Large intestine (tissue), 3 donors: ENCODE results near the gene ALOX5. TPM values are rescaled to one million over a fixed set of nuclear protein-coding genes. Genes with fewer than 3 reads are reported as not detected.

Experiments used
- DNase-seq, 2 donors: peaks; one replicate each; pipeline versions ENCODE4 v3.0.0 to v3.0.0-alpha.2; 2013
- H3K27ac ChIP-seq: one replicate; pipeline ENCODE4 v1.5.1; 2013; ENCODE audit warnings: low read length
- H3K27me3 ChIP-seq: 2 replicates; pipeline ENCODE4 v1.6.1; 2013; ENCODE audit warnings: low read length; ENCODE audit not compliant: control insufficient read depth, insufficient read depth
- H3K36me3 ChIP-seq: 2 replicates; pipeline ENCODE4 v1.6.1; 2013; ENCODE audit warnings: low read length; ENCODE audit not compliant: control insufficient read depth, insufficient read depth
- H3K4me1 ChIP-seq: one replicate; pipeline ENCODE4 v1.6.1; 2013; ENCODE audit warnings: low read length; ENCODE audit not compliant: control insufficient read depth, insufficient read depth
- H3K4me3 ChIP-seq: one replicate; pipeline ENCODE4 v1.5.1; 2013; ENCODE audit warnings: low read length
- H3K9me3 ChIP-seq: one replicate; pipeline ENCODE4 v1.6.1; 2013; ENCODE audit warnings: mild to moderate bottlenecking, low read depth, low read length, moderate library complexity; ENCODE audit not compliant: control insufficient read depth
- WGBS: methylation state at CpG from one replicate; pipeline ENCODE4 v1.1.5; 2013; ENCODE audit warnings: low lambda C conversion rate; ENCODE audit not compliant: insufficient coverage; 5-methylcytosine and 5-hydroxymethylcytosine counted together
- polyA plus RNA-seq: library from polyadenylated mRNA; unstranded; fragments of 120-200 nt; gene quantifications from one replicate; pipeline ENCODE4 v1.2.1, GENCODE V29; 2013

ALOX5 gene
- polyA plus RNA-seq, 1 donor, result 17.6 TPM

DNA sequence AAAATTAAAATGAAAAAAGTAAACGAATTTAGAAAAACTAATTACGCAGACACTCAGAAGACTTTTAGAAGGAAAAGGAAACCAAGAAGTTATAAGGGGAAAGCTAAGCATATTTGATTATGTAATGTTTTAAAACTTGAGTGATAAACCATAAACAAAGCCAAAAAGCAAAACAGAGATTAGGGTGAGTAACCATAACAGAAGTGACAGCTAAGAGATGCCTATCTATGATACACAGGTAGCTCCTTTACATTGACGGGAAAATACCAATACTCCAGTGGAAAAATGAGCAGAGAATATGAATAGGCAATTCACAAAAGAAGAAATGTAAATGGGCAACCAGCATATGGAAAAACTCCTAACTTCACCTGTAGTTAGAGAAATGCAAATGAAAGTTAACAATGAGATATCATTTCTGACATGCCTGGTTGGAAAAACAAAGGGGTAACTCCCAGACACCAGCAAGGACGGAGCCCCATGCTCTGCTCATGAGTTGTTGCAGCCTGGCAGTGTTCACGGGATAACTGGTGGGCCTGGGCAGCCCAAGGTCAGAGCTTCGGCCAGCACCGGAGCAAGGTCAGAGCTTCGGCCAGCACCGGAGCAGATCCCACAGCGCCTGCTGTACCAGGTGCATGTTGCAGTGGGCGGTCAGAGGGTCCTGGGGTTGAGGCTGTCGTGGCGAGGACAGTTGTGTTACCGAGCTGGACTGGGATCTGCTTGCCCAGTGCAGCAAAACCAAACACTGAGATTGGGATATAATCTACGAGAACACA, 58.9 kb downstream of the ALOX5 start:
- no peak overlapping the region for H3K27ac ChIP-seq
- DNase-seq, result no peak

GRCh38 chr10:45433716-45434469, 59.9 kb downstream of the ALOX5 start:
- DNase-seq, result no peak
- H3K9me3 ChIP-seq, result no peaks in the 10 kb centered on the region
- no peaks in the 10 kb centered on the region for H3K27me3 ChIP-seq
- H3K27ac ChIP-seq, result no peak overlapping the region
- WGBS, result no CpG with 5 or more reads among the region's 8 CpGs
- no peaks in the 10 kb centered on the region for H3K4me1 ChIP-seq
- no peak overlapping the region for H3K4me3 ChIP-seq
- H3K36me3 ChIP-seq, result no peaks in the 10 kb centered on the region

More for the DNA sequence above, 58.9 kb downstream of the ALOX5 start:
- no peaks in the 10 kb centered on the region for H3K36me3 ChIP-seq
- H3K4me3 ChIP-seq, result no peak overlapping the region
- H3K9me3 ChIP-seq, result no peaks in the 10 kb centered on the region
- peaks cover under 1% of the 10 kb centered on the region for H3K27me3 ChIP-seq
- WGBS, result 96% methylated on average over 2 of the region's 15 CpGs
- no peaks in the 10 kb centered on the region for H3K4me1 ChIP-seq

DNA sequence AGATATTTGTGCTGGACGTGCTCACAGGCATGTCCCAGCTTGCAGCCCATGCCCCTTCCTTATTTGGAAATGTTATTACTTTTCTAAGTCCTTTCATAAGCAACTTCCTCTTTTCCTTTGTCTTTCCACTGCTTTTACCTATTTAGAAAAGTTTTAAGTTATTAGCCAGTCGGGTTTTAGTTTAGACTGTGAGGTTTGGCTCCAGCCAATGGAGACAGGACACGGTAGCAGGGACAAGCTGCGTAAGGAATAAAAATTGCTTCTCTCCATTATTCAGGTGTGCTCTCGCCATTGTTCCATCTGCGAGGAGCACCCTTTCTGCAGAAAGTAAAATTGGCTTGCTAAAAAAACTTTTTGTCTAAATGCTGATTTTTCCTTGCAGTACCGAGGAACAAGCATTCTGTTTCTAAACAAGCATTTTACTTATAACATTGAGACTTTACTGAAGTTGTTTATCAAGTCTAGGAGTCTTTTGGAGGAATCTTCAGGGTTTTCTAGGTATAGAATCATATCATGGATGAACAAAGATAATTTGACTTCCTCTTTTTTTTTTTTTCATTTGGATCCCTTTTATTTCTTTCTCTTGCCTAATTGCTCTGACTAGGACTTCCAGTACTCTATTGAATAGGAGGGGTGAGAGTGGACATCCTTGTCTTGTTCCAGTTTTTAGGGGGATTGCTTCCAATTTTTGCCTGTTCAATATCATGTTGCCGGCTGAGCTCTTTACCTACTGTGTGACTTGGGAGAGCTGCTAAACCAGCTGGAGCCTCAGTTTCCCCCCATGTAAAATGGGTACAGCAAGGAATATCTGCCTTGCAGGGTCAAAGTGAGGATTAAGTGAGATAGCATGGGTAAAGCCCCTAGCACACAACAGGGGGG, 63.8 kb downstream of the ALOX5 start:
- H3K27me3 ChIP-seq, result no peaks in the 10 kb centered on the region
- no peak overlapping the region for H3K27ac ChIP-seq
- H3K4me3 ChIP-seq, result no peak overlapping the region
- no peak for DNase-seq
- no peaks in the 10 kb centered on the region for H3K36me3 ChIP-seq
- no peaks in the 10 kb centered on the region for H3K4me1 ChIP-seq
- WGBS, result 66% methylated on average over 3 of the region's 8 CpGs
- no peaks in the 10 kb centered on the region for H3K9me3 ChIP-seq

DNA sequence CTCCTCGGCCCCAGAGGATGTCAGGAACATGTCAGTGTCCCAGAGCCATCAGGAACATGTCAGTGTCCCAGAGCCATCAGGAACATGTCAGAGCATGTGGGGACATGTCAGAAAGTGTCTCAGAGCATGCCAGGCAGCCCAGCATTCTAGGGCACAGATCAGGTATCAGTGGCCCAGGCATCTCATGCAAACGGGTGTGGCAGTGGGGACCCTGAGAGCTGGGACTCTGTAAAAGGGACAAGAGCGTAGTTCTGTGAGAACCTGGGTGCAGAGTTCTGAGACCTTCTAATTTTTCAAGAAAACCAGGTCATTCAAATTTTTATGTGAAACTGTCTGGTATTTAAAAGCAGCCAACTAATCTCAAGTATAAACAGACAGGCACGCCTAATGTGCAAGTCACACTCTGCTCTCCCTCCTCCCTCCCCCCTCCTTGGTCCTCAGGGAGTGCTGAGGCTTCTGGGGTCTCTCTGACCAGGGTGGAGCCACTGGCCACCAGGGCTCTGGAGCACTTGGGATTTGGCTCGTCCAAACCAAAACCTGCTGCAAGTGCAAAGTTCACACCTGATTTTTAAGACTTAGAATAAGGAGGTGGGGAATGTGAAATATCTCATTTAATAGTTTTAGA, 64.6 kb downstream of the ALOX5 start:
- Histone ChIP-seq H3K4me3 (no peak overlapping the region), H3K9me3 (peaks cover 1% of the 10 kb centered on the region), H3K36me3 (no peaks in the 10 kb centered on the region), H3K27ac (no peak overlapping the region), H3K4me1 (no peaks in the 10 kb centered on the region), H3K27me3 (no peaks in the 10 kb centered on the region)
- WGBS, result no CpG with 5 or more reads among the region's 5 CpGs
- DNase-seq, result no peak

DNA sequence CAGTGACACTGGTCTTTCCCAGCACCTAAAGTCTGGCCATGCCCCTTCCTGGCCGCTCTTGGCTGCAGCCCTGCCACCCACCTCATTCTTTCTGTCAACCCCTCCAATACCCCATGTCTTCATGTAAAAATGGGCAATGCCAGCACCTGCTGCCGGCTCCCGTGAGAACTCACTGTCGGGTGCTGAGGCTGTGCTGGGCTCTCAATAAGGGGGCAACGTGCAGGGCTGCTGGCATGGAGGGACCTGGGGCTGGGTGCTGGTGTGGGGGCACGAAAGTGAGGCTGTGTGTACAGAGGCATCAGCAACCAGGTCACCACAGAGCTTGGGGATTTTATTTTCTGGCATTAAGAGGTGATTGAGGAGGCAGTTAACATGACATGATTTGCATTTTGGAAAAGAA, 65.3 kb downstream of the ALOX5 start:
- peaks cover 6% of the 10 kb centered on the region for H3K9me3 ChIP-seq
- WGBS, result no CpG with 5 or more reads among the region's 6 CpGs
- no peaks in the 10 kb centered on the region for H3K27me3 ChIP-seq
- H3K27ac ChIP-seq, result no peak overlapping the region
- no peaks in the 10 kb centered on the region for H3K4me1 ChIP-seq
- H3K4me3 ChIP-seq, result no peak overlapping the region
- DNase-seq, result no peak
- H3K36me3 ChIP-seq, result no peaks in the 10 kb centered on the region

DNA sequence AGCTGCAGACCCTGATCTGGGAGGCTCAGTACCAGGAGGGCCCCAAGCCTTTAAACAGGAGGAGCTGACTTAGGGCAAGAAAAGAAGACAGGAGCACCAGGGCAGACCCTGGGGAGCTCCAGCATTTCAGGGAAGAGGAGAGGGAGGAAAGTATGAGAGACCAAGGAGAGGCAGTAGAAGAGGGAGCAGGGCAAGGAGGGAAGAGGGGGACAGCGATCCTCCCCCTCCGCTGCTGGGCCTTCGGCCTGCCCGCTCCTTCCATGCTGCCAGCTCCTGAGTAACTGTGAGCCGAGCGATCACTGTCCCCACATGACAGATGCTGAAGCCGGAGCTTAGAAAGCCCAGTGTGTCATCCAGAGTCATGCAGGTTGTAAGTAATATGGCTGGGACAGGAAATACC, 65.9 kb downstream of the ALOX5 start:
- H3K36me3 ChIP-seq, result no peaks in the 10 kb centered on the region
- H3K9me3 ChIP-seq, result peaks cover 6% of the 10 kb centered on the region
- no peaks in the 10 kb centered on the region for H3K4me1 ChIP-seq
- H3K27me3 ChIP-seq, result no peaks in the 10 kb centered on the region
- no peak overlapping the region for H3K4me3 ChIP-seq
- no peak overlapping the region for H3K27ac ChIP-seq
- WGBS, result no CpG with 5 or more reads among the region's 7 CpGs
- no peak for DNase-seq

DNA sequence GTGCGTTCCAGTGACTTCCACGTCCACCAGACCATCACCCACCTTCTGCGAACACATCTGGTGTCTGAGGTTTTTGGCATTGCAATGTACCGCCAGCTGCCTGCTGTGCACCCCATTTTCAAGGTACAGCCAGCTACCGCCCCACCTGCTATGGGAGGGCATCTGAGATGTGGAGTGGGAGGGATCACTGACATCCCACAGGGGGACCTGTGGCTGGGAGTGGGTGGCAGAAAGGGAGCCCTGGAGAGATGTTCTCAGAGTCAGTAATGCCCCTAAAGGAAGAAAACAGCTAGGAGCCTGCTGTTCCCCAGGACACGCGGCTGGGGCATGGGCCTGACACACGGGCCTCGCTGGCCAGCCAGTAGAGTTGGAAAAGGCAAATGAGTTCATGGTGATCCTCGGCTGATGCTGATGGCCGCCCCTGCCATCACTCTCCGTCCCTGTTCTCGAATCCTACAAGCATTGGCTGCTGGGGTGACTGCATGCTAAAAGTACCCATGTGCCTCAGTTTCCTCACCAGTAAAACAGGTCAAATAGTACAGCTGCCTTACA, 66.6 kb downstream of the ALOX5 start:
- DNase-seq, result no peak

DNA sequence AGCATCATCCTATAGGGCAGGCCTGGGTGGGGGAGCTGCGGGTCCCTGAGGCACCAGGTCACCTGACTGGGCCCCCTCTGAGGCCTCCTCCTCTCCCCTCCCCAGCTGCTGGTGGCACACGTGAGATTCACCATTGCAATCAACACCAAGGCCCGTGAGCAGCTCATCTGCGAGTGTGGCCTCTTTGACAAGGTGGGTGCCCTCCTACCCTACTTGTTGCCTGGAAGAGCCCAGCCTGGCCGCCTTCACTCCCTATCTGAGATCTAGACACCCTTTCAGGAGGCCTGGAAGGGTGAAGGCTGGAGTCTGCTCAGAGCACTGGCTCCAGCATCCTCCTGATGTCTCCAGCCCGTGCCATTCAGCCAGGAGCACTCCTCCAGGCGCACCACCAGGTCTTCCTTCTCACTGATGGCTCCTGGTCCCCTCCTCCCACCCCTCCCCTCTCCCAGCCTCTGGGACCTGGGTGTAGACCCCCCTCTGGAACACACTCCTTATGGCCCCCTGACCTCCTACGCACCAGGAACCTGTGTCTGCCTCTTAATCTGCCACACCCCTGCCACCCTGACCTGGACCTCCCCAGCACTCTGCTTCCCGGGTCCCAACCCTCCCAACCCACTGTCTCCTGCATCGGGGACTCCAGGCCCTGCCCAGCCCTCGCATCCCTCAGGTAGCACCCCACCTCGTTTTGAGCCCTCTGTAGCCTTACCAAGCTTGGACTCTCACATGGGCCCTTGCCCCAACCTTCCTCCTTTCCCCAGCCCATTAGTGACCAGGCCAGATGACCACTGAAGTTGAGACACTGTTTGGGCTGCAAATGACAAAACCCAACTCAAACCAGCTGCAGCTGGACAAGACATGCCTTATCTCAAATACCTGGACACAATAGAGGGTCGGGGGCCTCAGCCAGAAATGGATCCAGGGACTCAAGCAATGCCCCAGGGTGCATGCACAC, 67.5 kb downstream of the ALOX5 start:
- H3K27ac ChIP-seq, result no peak overlapping the region
- no peaks in the 10 kb centered on the region for H3K27me3 ChIP-seq
- no peak overlapping the region for H3K4me3 ChIP-seq
- no peaks in the 10 kb centered on the region for H3K4me1 ChIP-seq
- no peaks in the 10 kb centered on the region for H3K36me3 ChIP-seq
- 100% methylated on average over 1 of the region's 13 CpGs for WGBS
- peaks cover 6% of the 10 kb centered on the region for H3K9me3 ChIP-seq
- DNase-seq, result no peak

More for the DNA sequence above, 66.6 kb downstream of the ALOX5 start:
- no peak overlapping the region for H3K27ac ChIP-seq
- WGBS, result no CpG with 5 or more reads among the region's 13 CpGs
- no peaks in the 10 kb centered on the region for H3K4me1 ChIP-seq
- peaks cover 6% of the 10 kb centered on the region for H3K9me3 ChIP-seq
- no peaks in the 10 kb centered on the region for H3K27me3 ChIP-seq
- no peaks in the 10 kb centered on the region for H3K36me3 ChIP-seq
- no peak overlapping the region for H3K4me3 ChIP-seq

DNA sequence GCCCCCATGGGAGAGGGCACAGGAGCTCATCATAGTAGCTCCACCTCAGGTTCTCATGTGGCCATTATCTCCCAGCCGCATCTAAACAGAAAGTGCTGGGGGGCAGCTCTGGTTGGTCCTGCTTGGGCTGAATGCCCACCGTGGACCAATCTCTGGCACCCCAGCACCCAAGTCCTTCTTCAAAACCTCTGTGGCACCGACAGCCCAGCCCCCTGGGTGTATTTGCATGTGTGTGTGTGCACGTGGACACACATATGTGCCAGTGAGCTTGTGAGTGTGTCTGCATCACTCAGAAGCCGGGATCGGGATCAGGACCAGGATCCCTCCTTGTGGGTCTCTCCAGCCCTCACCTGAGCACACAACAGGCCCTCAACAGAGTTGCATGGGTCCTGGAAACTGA, 68.2 kb downstream of the ALOX5 start:
- Histone ChIP-seq H3K27ac (no peak overlapping the region), H3K4me1 (no peaks in the 10 kb centered on the region), H3K27me3 (no peaks in the 10 kb centered on the region), H3K9me3 (peaks cover 6% of the 10 kb centered on the region), H3K36me3 (no peaks in the 10 kb centered on the region), H3K4me3 (no peak overlapping the region)
- no CpG with 5 or more reads among the region's 6 CpGs for WGBS
- no peak for DNase-seq
